SJSA1 (cell line): ENCODE results near the gene BMX. TPM values are rescaled to one million over a fixed set of nuclear protein-coding genes. Genes with fewer than 3 reads are reported as not detected.

ENCODE experiments used
- DNase-seq, 2 experiments: peaks; one replicate each; pipeline ENCODE4 v3.0.0-alpha.2; 2015 to 2020; ENCODE audit warnings: low spot score in 2 of 2, low read depth in 1 of 2
- H3K27ac ChIP-seq: fragments of 250-450 bp; sonication (Bioruptor Pico); 2 replicates; pipeline ENCODE4 v1.5.1; 2020; ENCODE audit warnings: mild to moderate bottlenecking, moderate library complexity
- H3K27me3 ChIP-seq: fragments of 250-450 bp; sonication (Bioruptor Pico); replicated peaks from 2 replicates; pipeline ENCODE4 v1.5.1; 2020; ENCODE audit warnings: mild to moderate bottlenecking, moderate library complexity
- H3K36me3 ChIP-seq: fragments of 250-450 bp; sonication (Bioruptor Pico); 2 replicates; pipeline ENCODE4 v1.5.1; 2020; ENCODE audit warnings: mild to moderate bottlenecking
- H3K4me1 ChIP-seq: fragments of 250-450 bp; sonication (Bioruptor Pico); replicated peaks from 2 replicates; pipeline ENCODE4 v1.6.1; 2021; ENCODE audit warnings: mild to moderate bottlenecking
- H3K4me3 ChIP-seq: fragments of 250-450 bp; sonication (Bioruptor Pico); 2 replicates; pipeline ENCODE4 v1.5.1; 2020; ENCODE audit warnings: mild to moderate bottlenecking
- H3K9me3 ChIP-seq: fragments of 250-450 bp; sonication (Bioruptor Pico); replicated peaks from 2 replicates; pipeline ENCODE4 v1.5.1; 2020; ENCODE audit warnings: mild to moderate bottlenecking
- total RNA-seq: library from RNA; depleted of rRNA; stranded (reverse); fragments of >200 nt; shearing (Covaris generic); gene quantifications from 2 replicates; pipeline ENCODE4 v1.2.3, GENCODE V29; 2014

Gene BMX
- total RNA-seq, 1 experiment from 2014 or later = not detected

DNA sequence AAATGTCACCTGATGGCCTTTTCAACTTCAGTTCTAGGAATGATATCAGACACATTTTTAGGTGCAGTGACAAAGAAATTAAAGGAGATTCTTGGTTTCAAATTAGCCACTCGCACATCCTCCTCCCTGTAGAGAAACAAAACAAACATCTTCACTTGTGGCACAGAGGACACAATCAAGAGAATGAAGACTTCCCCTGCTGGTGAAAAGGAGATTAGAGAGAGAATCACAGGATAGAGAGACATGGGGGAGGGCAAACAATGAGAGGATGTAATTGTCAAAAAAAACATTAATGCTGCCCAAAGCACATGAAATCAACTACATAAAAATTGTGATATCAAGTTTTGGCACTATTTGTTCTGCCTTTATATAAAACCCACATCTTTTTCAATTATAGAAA lies 65.6 kb downstream of the BMX start:
- Histone ChIP-seq H3K36me3 (no peaks in the 10 kb centered on the region), H3K4me1 (no peaks in the 10 kb centered on the region), H3K27me3 (no peaks in the 10 kb centered on the region), H3K9me3 (no peaks in the 10 kb centered on the region), H3K4me3 (no peak overlapping the region), H3K27ac (no peak overlapping the region)
- no peak for DNase-seq

DNA sequence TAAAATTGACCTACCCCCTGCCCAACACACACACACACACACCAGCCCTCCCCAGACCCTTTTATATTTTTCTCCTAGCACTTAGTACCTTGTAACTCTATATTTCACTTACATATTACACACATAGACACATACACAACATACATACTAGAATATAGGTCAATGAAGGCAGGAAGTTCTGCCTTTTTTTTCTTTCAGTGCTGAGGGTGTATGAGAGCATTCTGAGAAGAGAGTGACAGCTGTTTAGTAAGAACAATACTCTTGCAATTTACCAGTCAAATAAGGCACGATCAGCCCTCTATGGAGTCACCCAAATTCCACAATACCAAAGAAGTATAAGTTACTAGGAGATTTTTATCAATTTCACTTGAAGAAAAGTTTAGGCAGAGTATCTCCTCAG lies 66.7 kb downstream of the BMX start:
- Histone ChIP-seq H3K27me3 (no peaks in the 10 kb centered on the region), H3K4me1 (no peaks in the 10 kb centered on the region), H3K4me3 (no peak overlapping the region), H3K27ac (no peak overlapping the region), H3K9me3 (no peaks in the 10 kb centered on the region), H3K36me3 (no peaks in the 10 kb centered on the region)
- no peak for DNase-seq

DNA sequence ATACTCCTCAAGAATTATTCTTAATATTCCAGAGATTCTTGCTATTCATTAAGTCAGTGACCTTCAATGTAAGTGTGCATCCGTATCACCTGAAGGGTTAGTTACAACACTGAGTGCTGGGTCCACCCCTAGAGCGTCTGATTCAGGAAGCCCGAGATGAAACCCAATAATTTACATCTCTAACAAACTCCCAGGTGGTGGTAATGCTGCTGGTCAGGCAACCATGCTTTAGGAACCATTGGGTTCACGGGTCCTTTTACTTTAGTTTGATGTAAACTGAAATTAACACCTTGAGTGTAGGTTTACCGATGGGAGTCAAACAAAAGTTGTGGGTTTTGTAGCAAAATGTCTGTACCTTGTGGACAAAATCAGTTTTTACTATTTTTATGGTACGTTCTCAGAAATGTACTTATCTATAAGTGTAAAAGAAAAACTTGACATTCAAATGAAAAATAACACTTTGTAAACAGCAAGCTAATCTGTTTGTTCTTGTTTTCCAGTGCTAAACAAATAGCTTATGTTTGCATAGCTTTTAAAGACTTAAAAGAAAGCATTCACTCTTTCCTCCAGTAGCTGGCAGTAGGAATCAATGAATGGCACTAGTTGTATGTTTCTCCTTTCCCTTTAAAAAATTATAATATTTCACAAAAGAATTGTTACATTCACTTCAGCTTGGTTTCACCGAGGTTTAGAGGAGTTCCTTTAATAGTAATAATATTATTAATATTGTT lies 67.4 kb downstream of the BMX start:
- Histone ChIP-seq H3K9me3 (no peaks in the 10 kb centered on the region), H3K4me1 (no peaks in the 10 kb centered on the region), H3K27me3 (no peaks in the 10 kb centered on the region), H3K4me3 (no peak overlapping the region), H3K36me3 (no peaks in the 10 kb centered on the region), H3K27ac (no peak overlapping the region)
- no peak for DNase-seq

DNA sequence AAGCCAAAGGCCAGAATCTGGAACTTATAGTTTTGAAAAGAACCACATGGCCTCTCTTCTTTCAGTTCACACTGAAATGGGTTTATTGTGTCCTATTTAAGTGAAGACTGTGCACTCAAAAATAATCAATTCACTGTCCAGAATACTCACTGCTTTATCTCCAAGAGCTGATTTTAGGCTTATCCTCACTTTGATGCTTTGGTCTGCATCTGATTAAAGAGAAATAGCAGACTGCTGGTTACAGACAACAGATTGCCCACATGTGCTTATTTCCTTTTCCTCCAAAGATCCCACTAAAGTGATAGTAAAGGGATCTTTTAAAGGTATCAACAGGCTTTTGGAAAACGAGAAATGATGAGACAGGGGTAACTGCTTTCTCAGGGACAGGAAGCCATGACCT lies 69.5 kb downstream of the BMX start:
- H3K36me3 ChIP-seq = no peaks in the 10 kb centered on the region
- no peak overlapping the region for H3K27ac ChIP-seq
- H3K4me3 ChIP-seq = no peak overlapping the region
- no peaks in the 10 kb centered on the region for H3K27me3 ChIP-seq
- no peaks in the 10 kb centered on the region for H3K4me1 ChIP-seq
- H3K9me3 ChIP-seq = no peaks in the 10 kb centered on the region
- no peak for DNase-seq

DNA sequence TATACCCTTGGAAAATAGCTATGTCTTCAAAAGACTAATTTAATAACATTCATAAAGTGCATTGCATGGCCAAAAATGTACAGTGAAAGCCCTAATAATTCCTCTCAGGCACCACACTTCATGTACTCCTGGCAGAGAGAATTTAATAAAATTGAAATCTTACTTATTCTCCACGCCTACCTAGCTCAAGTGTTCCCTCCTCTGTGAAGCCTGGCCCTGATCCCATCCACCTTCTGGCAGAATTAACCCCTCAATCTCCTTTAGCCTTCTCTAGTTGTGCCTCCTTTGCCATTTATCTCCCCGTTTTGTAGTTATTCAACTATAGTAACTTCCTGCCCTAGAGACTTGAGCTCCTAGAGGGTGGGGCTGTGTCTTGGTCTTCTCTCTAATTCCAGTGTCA lies 73.4 kb downstream of the BMX start:
- no peaks in the 10 kb centered on the region for H3K27me3 ChIP-seq
- no peaks in the 10 kb centered on the region for H3K36me3 ChIP-seq
- peaks cover 3% of the 10 kb centered on the region; the same call in 1 of the 2 replicates for H3K4me1 ChIP-seq
- H3K9me3 ChIP-seq = no peaks in the 10 kb centered on the region
- H3K27ac ChIP-seq = no peak overlapping the region
- no peak overlapping the region for H3K4me3 ChIP-seq
- no peak for DNase-seq

DNA sequence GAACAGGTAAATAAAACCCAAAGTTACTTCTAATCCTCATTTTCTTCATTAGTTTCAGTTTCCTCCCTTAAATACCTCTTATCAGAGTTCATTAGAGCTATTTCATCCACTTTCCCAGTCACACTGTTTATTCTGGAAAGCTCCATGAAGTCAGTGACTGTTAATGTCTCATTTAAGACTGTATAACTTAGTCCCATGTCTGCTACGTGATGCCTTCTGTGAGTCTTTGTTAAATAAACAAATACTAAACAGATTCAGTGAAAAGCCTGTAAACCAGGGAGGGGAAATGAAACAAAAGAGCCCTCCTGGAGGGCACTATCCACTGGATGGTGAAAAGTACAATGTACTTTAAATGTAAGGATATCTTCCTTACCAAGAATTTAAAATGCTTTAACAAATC lies 75.4 kb downstream of the BMX start:
- peaks cover 3% of the 10 kb centered on the region; the same call in 1 of the 2 replicates for H3K4me1 ChIP-seq
- no peak overlapping the region for H3K27ac ChIP-seq
- no peaks in the 10 kb centered on the region for H3K9me3 ChIP-seq
- no peak overlapping the region for H3K4me3 ChIP-seq
- H3K27me3 ChIP-seq = no peaks in the 10 kb centered on the region
- no peaks in the 10 kb centered on the region for H3K36me3 ChIP-seq
- peak in 1 of 2 experiments; percentile 4 for DNase-seq

DNA sequence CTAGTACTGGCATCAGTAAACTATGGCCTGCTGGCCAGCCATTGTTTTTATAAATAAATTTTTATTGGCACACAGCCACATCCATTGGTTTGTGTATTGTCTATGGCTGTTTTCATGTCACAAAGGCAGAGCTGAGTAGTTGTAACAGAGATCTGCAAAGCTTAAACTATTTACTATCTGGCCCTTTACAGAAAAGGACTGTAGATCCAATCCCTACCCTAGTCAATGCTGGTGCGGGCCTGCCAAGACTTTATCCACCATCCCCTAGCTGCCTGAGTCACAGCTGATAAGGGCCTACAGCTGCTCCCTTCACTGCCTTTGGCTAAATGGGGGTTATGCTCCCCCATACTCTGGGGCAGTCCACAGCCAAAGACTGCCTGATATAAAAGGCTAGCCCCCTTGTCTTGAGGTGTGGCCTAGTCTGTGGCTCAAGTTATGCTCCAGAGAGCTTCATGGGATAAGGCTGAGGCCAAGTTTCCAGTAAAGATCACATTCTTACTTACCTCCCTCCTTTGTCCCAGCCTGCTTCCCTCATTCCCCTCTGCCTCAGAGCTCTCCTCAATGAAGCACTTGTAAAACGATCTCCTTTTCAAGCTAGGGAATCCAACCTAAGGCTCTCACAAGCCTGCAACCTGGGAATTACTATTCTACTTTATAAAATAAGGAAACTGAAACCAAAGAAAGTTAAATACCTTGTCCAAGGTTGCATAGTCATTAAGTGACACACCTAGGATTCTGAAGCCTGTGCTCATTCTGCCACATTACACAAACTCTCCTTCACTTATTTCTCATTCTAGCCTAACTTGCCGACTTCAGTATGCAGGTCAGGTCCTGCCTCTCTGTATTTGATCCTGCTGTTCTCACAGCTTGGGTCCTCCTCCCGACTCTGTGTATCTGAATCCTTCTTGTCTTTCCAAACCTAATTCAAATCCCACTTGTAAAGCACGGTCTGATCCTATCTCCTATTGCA lies 79.5 kb downstream of the BMX start:
- no peaks in the 10 kb centered on the region for H3K36me3 ChIP-seq
- H3K4me3 ChIP-seq = no peak overlapping the region
- no peak for DNase-seq
- H3K27ac ChIP-seq = no peak overlapping the region
- H3K4me1 ChIP-seq = peaks cover 3% of the 10 kb centered on the region; the same call in 1 of the 2 replicates
- H3K27me3 ChIP-seq = no peaks in the 10 kb centered on the region
- no peaks in the 10 kb centered on the region for H3K9me3 ChIP-seq

DNA sequence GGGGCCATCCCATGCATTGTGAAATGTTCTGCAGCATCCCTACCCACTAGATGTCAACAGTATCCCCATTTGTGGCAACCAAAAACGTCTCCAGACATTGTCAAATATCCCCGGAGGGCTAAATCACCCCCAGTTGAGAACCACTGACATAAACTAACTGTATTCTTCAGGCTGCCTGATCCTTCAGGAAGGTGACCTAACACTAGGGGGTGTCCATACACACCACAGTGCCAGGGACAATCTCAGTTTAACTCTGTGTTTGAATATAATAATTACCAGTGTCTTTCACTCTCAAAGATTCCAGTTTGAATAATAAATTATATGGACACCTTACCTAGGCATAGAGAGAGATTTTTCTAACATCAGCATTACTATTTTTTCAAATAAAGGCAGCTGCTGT lies 93.8 kb downstream of the BMX start:
- Histone ChIP-seq H3K27ac (no peak overlapping the region), H3K4me1 (no peaks in the 10 kb centered on the region), H3K4me3 (no peak overlapping the region), H3K9me3 (no peaks in the 10 kb centered on the region), H3K36me3 (no peaks in the 10 kb centered on the region), H3K27me3 (no peaks in the 10 kb centered on the region)
- no peak for DNase-seq

DNA sequence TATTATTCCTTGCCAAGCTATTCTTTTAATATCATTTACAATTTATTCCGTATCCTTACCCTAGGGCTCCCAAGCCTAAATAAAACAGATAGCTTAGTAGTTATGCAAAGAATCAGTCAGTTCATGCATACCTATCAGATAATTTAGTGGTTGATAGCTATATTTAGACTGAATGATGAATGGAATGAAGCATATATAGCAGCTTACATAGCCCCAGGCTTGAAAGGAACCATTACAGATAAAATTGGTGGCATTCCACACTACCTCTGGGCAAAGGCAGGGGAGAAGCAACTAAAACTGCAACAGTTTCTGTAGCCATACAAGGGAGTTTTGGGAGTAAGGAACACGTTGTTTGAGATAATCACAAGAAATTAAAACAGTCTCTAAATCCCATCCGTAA lies 97.4 kb downstream of the BMX start:
- Histone ChIP-seq H3K9me3 (no peaks in the 10 kb centered on the region), H3K27me3 (no peaks in the 10 kb centered on the region), H3K36me3 (no peaks in the 10 kb centered on the region), H3K4me1 (no peaks in the 10 kb centered on the region), H3K4me3 (no peak overlapping the region), H3K27ac (no peak overlapping the region)
- DNase-seq = no peak

DNA sequence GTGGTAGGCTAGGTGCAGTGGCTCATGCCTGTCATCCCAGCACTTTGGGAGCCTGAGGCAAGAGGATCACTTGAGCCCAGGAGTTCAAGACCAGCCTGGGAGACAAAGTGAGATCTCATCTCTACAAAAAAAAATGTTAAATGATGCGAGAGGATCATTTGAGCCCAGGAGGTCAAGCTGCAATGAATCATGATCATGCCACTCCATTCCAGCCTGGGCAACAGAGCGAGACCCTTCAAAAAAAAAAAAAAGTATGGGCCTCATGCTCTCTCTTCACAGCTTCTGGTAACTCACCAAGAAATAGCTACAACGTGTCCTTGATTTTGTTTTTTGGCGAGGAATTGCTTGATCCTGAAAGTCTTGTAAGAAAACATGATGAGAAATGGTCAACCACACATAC lies 98.9 kb downstream of the BMX start:
- no peaks in the 10 kb centered on the region for H3K36me3 ChIP-seq
- H3K27me3 ChIP-seq = no peaks in the 10 kb centered on the region
- no peak overlapping the region for H3K4me3 ChIP-seq
- H3K4me1 ChIP-seq = no peaks in the 10 kb centered on the region
- H3K27ac ChIP-seq = no peak overlapping the region
- no peaks in the 10 kb centered on the region for H3K9me3 ChIP-seq
- no peak for DNase-seq

DNA sequence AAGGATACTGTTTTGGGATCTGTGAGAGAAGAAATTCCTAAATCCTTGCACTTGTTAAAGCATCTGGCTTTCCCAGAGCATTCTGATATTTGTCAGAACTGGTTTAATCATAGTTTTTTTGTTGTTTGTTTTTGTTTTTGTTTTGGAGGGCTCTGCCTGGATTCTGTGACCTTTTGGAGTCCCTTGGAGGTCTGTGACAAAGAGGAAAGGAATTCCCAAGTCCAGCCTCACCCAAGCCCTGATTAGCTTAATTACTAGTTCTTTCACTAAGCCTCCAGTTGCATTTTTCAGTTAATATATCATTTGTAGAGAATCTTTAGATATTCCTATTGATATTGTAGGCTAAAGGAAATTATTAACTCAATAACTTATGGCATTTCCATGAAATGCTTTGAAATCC lies 99.4 kb downstream of the BMX start:
- H3K9me3 ChIP-seq = no peaks in the 10 kb centered on the region
- DNase-seq = no peak
- no peaks in the 10 kb centered on the region for H3K36me3 ChIP-seq
- H3K27ac ChIP-seq = no peak overlapping the region
- no peaks in the 10 kb centered on the region for H3K4me1 ChIP-seq
- H3K4me3 ChIP-seq = no peak overlapping the region
- no peaks in the 10 kb centered on the region for H3K27me3 ChIP-seq

DNA sequence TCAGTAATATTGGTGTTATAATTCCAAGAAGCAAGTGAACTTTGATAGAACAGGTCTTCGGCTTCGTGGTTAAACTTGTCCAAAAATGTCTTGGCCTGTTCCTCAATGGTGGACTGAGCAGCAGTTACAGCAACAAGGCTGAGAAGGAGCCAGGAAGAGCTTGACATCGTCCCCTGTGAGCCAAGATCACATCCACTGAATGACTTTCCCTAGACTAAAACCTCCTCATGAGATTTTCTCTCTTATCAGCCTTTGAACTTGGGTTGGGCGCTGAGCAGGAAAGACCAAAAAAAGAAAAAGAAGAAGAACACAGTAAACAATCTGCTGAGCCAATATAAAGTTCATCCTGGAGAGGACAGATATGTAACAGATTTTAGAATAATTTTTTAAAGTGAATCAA lies 100.1 kb downstream of the BMX start, which contains the start of gene ACE2:
Gene ACE2, minus strand, starts transcription at position 216 of the 400 bp plus-strand sequence. Its CDS starts 49 bp downstream, at position 167.
- no peaks in the 10 kb centered on the region for H3K9me3 ChIP-seq
- no peaks in the 10 kb centered on the region for H3K36me3 ChIP-seq
- DNase-seq = no peak
- no peaks in the 10 kb centered on the region for H3K27me3 ChIP-seq
- no peaks in the 10 kb centered on the region for H3K4me1 ChIP-seq
- H3K4me3 ChIP-seq = no peak within 1 kb of the TSS
- no peak within 1 kb of the TSS for H3K27ac ChIP-seq

DNA sequence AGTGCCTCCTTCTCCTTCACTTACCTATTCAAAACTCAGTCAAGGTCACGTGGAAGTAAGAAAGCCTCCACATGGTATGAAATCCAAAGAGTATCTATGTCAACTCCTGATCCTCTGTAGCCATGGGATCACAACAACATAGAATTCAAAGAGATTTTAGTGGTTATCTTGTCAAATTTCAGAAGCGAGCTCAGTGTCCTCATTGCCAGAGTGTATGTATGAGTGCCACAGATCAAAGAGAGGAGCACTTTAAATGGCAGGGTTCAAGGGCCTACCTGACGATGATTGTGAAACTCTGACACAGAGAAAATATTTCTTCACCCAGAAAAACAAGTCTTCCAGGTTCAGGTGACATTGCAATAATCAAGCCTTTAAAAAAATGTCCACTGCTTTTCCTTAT lies 101.3 kb downstream of the BMX start:
- Histone ChIP-seq H3K4me1 (no peaks in the 10 kb centered on the region), H3K4me3 (no peak overlapping the region), H3K27ac (no peak overlapping the region), H3K9me3 (no peaks in the 10 kb centered on the region), H3K27me3 (no peaks in the 10 kb centered on the region), H3K36me3 (no peaks in the 10 kb centered on the region)
- no peak for DNase-seq

DNA sequence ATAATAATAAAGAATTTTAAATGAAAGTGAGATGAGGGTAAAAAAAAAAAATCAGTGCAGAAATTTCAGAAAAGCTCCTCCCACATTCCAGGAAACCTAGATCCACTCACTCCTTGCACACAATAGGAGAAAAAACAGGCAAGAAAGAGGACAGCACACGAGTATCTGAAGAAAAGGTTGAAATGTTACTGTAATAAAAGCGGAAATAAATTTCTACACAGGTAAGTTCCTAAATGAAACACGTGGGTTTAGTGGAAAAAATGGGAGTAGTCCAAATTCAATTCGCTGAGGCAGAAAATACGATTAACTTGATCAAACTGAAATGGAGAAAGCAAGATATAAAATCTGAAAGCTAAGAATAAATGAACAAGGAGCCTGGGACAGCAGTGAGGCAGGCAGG lies 102.2 kb downstream of the BMX start:
- Histone ChIP-seq H3K9me3 (no peaks in the 10 kb centered on the region), H3K4me3 (no peak overlapping the region), H3K27ac (no peak overlapping the region), H3K27me3 (no peaks in the 10 kb centered on the region), H3K4me1 (no peaks in the 10 kb centered on the region), H3K36me3 (no peaks in the 10 kb centered on the region)
- no peak for DNase-seq
